Measurements from ENCODE around the gene MAD1L1.

The MAD1L1 gene

DNA sequence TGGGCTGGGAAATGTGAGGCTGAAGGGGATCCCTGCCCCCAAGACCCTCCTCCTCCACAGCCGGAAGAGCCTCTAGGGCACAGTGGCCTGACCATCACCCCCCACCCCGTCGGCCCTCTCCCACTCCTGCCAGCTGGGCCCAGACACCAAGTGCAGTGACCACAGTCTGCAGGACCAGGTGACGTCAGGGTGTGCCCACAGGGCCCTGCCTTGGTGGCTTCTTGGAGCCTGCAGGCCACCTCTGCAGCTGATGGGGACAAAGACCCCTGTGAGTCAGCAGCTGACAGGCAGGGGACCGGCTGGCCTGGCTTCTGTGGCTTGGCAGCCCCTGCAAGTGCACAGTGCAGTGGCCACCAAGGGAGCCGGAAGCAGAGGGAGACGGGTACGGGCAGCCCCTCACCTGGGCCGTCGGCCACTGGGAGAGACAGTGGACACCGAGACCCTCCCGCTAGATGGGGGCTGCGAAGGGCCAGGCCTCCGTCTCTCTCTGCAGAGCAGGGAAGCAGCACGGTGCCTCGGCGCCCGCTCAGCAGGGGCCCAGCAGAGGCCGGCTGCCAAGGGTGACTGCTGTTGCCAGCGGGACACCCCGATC, 288.0 kb downstream of the MAD1L1 start:
- Histone ChIP-seq H3K9ac (ENCODE audit: low read depth, low read length) (no peak overlapping the region), H3K27me3 (ENCODE audit: insufficient read depth, low read length) (no peaks in the 10 kb centered on the region), H3K4me3 (ENCODE audit: low read length) (no peak overlapping the region), H3K27ac (ENCODE audit: low read length) (peak overlapping the region; percentile 29), H3K4me1 (ENCODE audit: insufficient read depth, low read length) (peaks cover 13% of the 10 kb centered on the region; the same call in 1 of the 2 replicates), H3K36me3 (ENCODE audit: insufficient read depth, low read depth, low read length) (no peaks in the 10 kb centered on the region), H3K9me3 (ENCODE audit: insufficient read depth, low read depth, low read length) (no peaks in the 10 kb centered on the region)

DNA sequence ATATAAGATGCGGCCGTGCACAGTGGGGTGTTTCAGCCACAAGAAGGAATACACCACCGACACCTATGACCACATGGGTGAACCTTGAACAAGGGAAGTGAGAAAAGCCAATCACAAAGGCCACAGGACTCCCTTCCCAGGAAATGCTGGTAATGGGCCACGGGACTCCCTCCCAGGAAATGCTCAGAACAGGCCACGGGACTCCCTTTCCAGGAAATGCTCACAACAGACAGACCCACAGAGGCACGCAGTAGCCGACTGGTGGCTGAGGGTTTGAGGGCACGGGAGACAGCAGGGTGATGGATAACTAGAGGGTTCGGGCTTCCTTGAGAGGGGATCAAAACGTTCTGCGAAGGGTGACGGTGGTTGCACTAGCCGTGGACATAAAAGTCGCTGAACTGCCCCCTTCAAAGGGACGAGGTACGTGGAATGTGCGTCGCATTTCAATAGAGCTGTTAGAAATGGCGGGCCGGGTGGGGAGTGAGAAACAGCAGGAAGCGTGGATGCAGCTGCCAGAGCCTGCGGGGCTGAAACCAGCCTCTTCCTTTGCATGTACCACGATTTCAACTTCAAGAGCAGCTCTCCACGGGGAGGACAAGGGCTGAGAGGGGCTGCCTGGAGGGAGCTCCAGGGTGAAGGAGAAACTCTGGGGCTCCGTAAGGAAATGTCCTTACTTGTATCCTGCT, 288.7 kb downstream of the MAD1L1 start:
- H3K9me3 ChIP-seq (ENCODE audit: insufficient read depth, low read depth, low read length), result no peaks in the 10 kb centered on the region
- peaks cover 13% of the 10 kb centered on the region; the same call in 1 of the 2 replicates for H3K4me1 ChIP-seq (ENCODE audit: insufficient read depth, low read length)
- no peaks in the 10 kb centered on the region for H3K27me3 ChIP-seq (ENCODE audit: insufficient read depth, low read length)
- peak overlapping the region; percentile 29 for H3K27ac ChIP-seq (ENCODE audit: low read length)
- H3K36me3 ChIP-seq (ENCODE audit: insufficient read depth, low read depth, low read length), result no peaks in the 10 kb centered on the region
- no peak overlapping the region for H3K9ac ChIP-seq (ENCODE audit: low read depth, low read length)
- no peak overlapping the region for H3K4me3 ChIP-seq (ENCODE audit: low read length)

DNA sequence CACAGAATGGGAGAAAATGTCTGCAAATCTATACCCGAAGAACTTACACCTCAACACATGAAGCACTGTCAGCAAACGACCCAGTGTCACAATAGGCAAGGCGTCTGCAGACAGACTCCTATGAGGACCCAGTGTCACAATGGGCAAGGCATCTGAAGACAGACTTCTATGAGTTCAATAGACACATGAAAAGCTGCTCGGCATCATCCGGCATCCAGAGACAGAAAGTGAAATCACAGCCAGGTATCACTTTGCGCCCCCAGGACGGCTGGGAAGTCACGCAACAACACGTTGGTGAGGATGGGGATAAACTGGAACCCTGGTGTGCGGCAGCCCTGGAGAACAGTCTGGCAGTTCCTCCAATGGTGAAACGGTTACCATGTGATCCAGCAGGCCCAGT, 289.4 kb downstream of the MAD1L1 start:
- no peak overlapping the region for H3K27ac ChIP-seq (ENCODE audit: low read length)
- peaks cover 13% of the 10 kb centered on the region; the same call in 1 of the 2 replicates for H3K4me1 ChIP-seq (ENCODE audit: insufficient read depth, low read length)

DNA sequence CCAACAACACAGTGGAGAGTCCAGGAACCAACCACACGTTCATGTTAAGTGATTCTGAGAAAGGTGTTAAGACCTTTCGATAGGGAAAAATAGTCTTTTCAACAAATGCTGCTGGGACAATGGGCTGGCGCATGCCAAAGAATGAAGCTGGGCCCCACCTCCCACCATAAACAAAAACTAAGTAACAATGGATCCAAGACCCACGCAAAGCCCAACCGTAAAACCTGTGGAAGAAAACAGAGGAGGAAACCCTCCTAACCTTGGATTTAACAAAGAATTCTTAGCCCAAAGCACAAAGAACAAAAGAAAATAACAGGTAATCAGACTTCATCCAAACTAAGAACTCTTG, 289.8 kb downstream of the MAD1L1 start:
- H3K9me3 ChIP-seq (ENCODE audit: insufficient read depth, low read depth, low read length), result peaks cover 5% of the 10 kb centered on the region; the same call in 1 of the 2 replicates
- no peak overlapping the region for H3K4me3 ChIP-seq (ENCODE audit: low read length)
- peak overlapping the region; percentile 8 for H3K27ac ChIP-seq (ENCODE audit: low read length)
- no peaks in the 10 kb centered on the region for H3K27me3 ChIP-seq (ENCODE audit: insufficient read depth, low read length)
- H3K4me1 ChIP-seq (ENCODE audit: insufficient read depth, low read length), result peaks cover 13% of the 10 kb centered on the region; the same call in 1 of the 2 replicates
- peak overlapping the region; percentile 52; the same call in 1 of the 2 replicates for H3K9ac ChIP-seq (ENCODE audit: low read depth, low read length)
- H3K36me3 ChIP-seq (ENCODE audit: insufficient read depth, low read depth, low read length), result no peaks in the 10 kb centered on the region

More for the DNA sequence above, 289.4 kb downstream of the MAD1L1 start:
- no peak overlapping the region; the same call in 1 of the 2 replicates for H3K9ac ChIP-seq (ENCODE audit: low read depth, low read length)
- no peak overlapping the region for H3K4me3 ChIP-seq (ENCODE audit: low read length)
- H3K36me3 ChIP-seq (ENCODE audit: insufficient read depth, low read depth, low read length), result no peaks in the 10 kb centered on the region
- H3K9me3 ChIP-seq (ENCODE audit: insufficient read depth, low read depth, low read length), result peaks cover 2% of the 10 kb centered on the region; the same call in 1 of the 2 replicates
- H3K27me3 ChIP-seq (ENCODE audit: insufficient read depth, low read length), result no peaks in the 10 kb centered on the region

DNA sequence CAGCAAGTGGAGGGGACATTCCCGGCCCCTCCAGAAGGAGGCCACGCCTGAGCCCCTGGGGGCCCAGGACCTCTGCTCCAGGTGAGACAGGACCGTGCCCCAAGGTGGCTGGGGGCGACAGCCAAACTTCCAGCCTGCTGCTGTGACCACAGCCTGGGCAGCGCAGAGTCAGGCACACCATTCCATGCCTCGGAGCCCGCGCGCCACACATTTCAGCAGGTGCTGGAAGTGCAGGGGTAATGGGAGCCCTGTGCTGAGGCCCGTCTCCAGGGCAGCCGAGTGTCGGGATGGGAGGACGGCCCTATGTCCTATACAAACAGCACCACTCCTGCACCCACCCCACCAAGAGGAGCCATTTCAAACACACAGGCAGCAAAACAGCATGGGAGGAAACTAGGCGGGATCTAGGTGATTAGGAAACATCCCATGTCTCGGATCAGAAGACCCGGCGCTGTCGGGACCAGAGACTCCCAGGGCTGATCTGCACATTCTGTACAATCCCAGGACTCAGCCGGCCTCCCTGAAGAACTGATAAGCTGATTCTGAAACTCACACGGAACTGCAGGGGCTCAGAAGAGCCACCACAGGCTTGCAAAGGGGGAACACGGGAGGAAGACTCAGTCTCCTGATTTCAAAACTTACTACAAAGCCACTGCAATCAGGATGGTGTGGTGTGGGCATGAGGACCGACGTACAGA, 290.4 kb downstream of the MAD1L1 start:
- Histone ChIP-seq H3K36me3 (ENCODE audit: insufficient read depth, low read depth, low read length) (no peaks in the 10 kb centered on the region), H3K4me1 (ENCODE audit: insufficient read depth, low read length) (peaks cover 13% of the 10 kb centered on the region; the same call in 1 of the 2 replicates), H3K4me3 (ENCODE audit: low read length) (no peak overlapping the region), H3K9ac (ENCODE audit: low read depth, low read length) (peak overlapping the region; percentile 52; the same call in 1 of the 2 replicates), H3K27ac (ENCODE audit: low read length) (peak overlapping the region; percentile 8), H3K27me3 (ENCODE audit: insufficient read depth, low read length) (no peaks in the 10 kb centered on the region), H3K9me3 (ENCODE audit: insufficient read depth, low read depth, low read length) (peaks cover 5% of the 10 kb centered on the region; the same call in 1 of the 2 replicates)

DNA sequence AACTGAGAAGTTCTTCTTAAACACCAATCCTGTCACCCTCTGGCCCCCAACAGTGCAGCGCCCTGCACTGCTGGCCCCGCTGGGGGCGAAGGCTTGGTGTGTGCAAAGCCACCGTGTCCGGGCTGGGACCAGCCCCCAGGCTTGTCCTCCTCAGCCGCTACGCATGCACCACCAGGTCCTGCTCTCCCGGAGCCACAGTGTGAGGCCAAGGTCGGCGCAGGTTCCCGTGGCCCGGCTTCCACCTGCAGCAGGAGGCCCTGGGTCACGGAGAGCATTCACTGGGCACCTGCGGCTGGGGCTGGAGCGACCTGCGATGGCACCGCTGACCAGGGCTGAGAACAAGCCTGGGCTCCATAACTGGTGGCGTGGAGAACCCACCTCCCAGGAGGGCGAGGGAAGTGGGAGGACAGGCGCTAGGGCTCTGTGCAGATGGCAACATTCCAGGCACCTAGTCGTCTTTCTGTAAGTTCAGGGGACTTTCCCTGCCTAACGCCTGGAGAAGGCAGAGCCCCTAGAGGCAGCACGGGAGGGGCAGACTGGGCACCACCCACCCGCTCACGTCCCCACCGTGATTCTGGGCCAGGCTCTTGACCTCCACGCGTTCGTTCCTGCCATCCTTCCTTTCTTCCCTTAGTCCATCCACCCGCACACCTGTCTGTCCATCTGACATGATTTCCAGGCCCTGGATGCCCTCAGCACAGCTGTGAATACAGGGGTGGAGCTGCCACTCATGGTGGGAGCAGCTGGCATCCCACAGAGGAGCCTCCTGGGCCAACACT, 291.1 kb downstream of the MAD1L1 start:
- Histone ChIP-seq H3K27ac (ENCODE audit: low read length) (no peak overlapping the region), H3K9ac (ENCODE audit: low read depth, low read length) (no peak overlapping the region), H3K4me3 (ENCODE audit: low read length) (no peak overlapping the region), H3K27me3 (ENCODE audit: insufficient read depth, low read length) (no peaks in the 10 kb centered on the region), H3K36me3 (ENCODE audit: insufficient read depth, low read depth, low read length) (no peaks in the 10 kb centered on the region), H3K4me1 (ENCODE audit: insufficient read depth, low read length) (peaks cover 13% of the 10 kb centered on the region; the same call in 1 of the 2 replicates), H3K9me3 (ENCODE audit: insufficient read depth, low read depth, low read length) (peaks cover 5% of the 10 kb centered on the region; the same call in 1 of the 2 replicates)

DNA sequence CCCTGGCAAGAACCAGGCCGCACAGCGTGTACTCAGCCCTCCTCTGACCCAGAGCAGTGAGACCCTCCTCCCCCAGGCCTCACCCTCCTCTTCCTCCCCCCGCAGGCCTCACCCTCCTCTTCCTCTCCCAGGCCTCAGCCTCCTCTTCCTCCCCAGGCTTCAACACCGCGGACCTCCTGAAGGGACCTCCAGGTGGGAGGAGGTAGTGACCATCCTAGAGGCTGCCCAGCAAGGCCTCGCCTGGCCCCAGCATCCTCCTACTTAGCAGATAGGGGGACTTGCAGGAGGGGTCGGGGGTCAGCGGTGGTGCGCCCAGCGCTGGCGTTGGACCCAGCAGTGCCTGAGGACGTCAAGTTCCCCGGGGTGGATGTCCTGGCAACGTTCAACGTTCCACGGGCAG, 291.9 kb downstream of the MAD1L1 start:
- Histone ChIP-seq H3K4me1 (ENCODE audit: insufficient read depth, low read length) (peaks cover 13% of the 10 kb centered on the region; the same call in 1 of the 2 replicates), H3K36me3 (ENCODE audit: insufficient read depth, low read depth, low read length) (no peaks in the 10 kb centered on the region), H3K27ac (ENCODE audit: low read length) (no peak overlapping the region), H3K27me3 (ENCODE audit: insufficient read depth, low read length) (no peaks in the 10 kb centered on the region), H3K9me3 (ENCODE audit: insufficient read depth, low read depth, low read length) (peaks cover 5% of the 10 kb centered on the region; the same call in 1 of the 2 replicates), H3K4me3 (ENCODE audit: low read length) (no peak overlapping the region), H3K9ac (ENCODE audit: low read depth, low read length) (no peak overlapping the region)

DNA sequence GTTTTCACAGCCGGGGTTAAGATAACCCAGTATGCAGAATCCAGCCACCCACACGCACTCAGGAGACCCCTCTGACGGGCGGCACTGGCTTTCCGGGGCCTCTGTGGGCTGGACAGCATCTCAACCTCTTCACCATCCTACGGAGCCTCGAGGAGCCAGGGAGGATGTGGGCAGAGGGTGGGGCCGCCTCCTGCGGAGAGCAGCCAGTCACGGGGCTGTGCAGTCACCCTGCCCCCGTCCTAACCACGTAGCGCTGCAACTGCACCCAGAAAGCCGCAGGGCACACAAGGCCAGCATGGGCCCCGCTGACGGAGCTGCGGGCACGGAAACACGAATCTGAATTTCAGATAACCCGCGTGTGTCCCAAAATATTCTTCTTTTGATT, 292.4 kb downstream of the MAD1L1 start:
- Histone ChIP-seq H3K4me1 (ENCODE audit: insufficient read depth, low read length) (peaks cover 13% of the 10 kb centered on the region; the same call in 1 of the 2 replicates), H3K4me3 (ENCODE audit: low read length) (no peak overlapping the region), H3K36me3 (ENCODE audit: insufficient read depth, low read depth, low read length) (no peaks in the 10 kb centered on the region), H3K9me3 (ENCODE audit: insufficient read depth, low read depth, low read length) (peaks cover 5% of the 10 kb centered on the region; the same call in 1 of the 2 replicates), H3K9ac (ENCODE audit: low read depth, low read length) (no peak overlapping the region), H3K27ac (ENCODE audit: low read length) (no peak overlapping the region), H3K27me3 (ENCODE audit: insufficient read depth, low read length) (no peaks in the 10 kb centered on the region)

DNA sequence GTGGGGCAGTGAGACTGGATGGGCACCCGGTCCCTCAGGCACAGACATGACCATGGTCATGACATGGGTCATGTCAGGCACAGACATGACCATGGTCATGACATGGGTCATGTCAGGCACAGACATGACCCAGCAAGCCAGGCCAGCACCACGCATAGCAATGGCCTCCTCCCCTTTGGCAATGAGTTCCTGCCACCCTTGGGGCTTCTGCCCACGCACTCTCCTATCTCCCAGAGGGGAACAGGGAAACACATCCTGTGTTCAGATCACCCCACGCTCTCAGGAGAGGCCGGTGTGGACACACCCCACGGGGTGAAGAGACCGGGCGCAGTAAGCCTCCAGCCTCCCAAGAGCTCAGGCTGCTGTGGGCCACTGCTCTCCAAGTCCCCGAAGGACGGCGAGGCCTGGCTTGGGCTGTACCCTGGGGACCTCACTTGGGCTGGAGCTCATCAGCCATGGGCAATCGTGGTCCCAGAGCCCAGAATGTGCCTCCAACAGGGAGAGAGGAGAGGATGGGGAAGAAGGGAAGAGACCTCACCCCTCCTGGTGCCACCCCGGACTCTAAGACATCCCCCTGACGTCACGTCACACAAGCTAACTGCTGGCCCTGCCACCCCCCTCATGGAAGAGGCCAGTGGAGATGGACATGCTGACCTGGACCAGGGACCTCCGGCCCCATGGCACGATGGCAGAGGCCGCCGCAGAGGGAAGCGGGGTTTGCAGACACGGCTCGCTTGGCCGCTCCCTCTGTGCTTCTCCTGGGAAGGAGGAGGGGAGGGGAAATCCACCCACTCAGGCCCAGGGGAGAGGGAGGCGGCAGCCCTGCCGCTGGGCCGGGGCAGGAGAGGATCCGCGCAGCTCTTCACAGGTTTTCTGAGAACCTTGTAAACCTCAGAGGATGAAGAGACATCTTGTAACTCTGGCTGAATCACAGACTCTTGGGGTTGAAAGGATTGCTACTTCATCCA, 293.0 kb downstream of the MAD1L1 start:
- H3K36me3 ChIP-seq (ENCODE audit: insufficient read depth, low read depth, low read length), result no peaks in the 10 kb centered on the region
- no peaks in the 10 kb centered on the region for H3K27me3 ChIP-seq (ENCODE audit: insufficient read depth, low read length)
- H3K9ac ChIP-seq (ENCODE audit: low read depth, low read length), result no peak overlapping the region
- H3K4me3 ChIP-seq (ENCODE audit: low read length), result no peak overlapping the region
- peaks cover 5% of the 10 kb centered on the region; the same call in 1 of the 2 replicates for H3K9me3 ChIP-seq (ENCODE audit: insufficient read depth, low read depth, low read length)
- peaks cover 13% of the 10 kb centered on the region; the same call in 1 of the 2 replicates for H3K4me1 ChIP-seq (ENCODE audit: insufficient read depth, low read length)
- H3K27ac ChIP-seq (ENCODE audit: low read length), result no peak overlapping the region

DNA sequence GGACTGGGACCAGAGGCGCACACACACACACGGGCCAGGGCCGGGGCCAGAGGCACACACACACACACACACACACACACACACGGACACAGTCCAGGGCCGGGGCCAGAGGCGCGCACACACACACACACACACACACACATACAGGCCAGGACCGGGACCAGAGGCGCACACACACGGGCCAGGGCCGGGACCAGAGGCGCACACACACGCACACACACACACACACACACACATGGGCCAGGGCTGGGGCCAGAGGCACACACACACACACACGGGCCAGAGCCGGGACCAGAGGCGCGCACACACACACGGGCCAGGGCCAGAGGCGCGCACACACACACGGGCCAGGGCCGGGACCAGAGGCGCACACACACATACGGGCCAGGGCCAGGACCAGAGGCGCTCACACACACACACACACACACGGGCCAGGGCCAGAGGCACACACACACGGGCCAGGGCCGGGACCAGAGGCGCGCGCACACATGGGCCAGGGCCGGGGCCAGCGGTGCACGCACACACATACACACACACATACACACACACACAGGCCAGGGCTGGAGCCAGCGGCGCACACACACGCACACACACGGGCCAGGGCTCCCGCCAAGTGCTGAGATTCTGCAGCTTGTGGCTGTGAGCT, 293.8 kb downstream of the MAD1L1 start:
- H3K9me3 ChIP-seq (ENCODE audit: insufficient read depth, low read depth, low read length), result peaks cover 5% of the 10 kb centered on the region; the same call in 1 of the 2 replicates
- H3K27ac ChIP-seq (ENCODE audit: low read length), result no peak overlapping the region
- no peak overlapping the region for H3K9ac ChIP-seq (ENCODE audit: low read depth, low read length)
- H3K4me3 ChIP-seq (ENCODE audit: low read length), result no peak overlapping the region
- peaks cover 9% of the 10 kb centered on the region; the same call in 1 of the 2 replicates for H3K4me1 ChIP-seq (ENCODE audit: insufficient read depth, low read length)
- no peaks in the 10 kb centered on the region for H3K36me3 ChIP-seq (ENCODE audit: insufficient read depth, low read depth, low read length)
- no peaks in the 10 kb centered on the region for H3K27me3 ChIP-seq (ENCODE audit: insufficient read depth, low read length)
